Putamen (tissue), 1 donor: ENCODE results near the gene CELF4.
"Not testable (repeated sequence)": the region's sequence is repeated elsewhere in the genome, so short reads cannot be mapped to it uniquely, and the experiment has no call there.

Experiments used
- DNase-seq: peaks from one replicate; pipeline ENCODE4 v3.0.0-alpha.2; 2016; ENCODE audit warnings: low spot score

Gene CELF4

GRCh38 chr18:37390687-37391086 is 174.9 kb downstream of the CELF4 start:
- DNase-seq: no peak

GRCh38 chr18:37389684-37390368 is 175.8 kb downstream of the CELF4 start:
- DNase-seq: no peak

- no peak for DNase-seq
Measured at GRCh38 chr18:37389041-37389440, 176.6 kb downstream of the CELF4 start.

GRCh38 chr18:37388413-37388812 is 177.2 kb downstream of the CELF4 start:
- no peak for DNase-seq

- DNase-seq: peak; percentile 59
Measured at GRCh38 chr18:37385846-37386778, 179.5 kb downstream of the CELF4 start.

GRCh38 chr18:37383846-37384595 is 181.6 kb downstream of the CELF4 start:
- no peak for DNase-seq

- no peak for DNase-seq
Measured at GRCh38 chr18:37383036-37383785, 182.4 kb downstream of the CELF4 start.

- no peak for DNase-seq
Measured at GRCh38 chr18:37381554-37381953, 184.0 kb downstream of the CELF4 start.

GRCh38 chr18:37380546-37381110 is 185.0 kb downstream of the CELF4 start:
- DNase-seq: no peak

- no peak for DNase-seq
Measured at GRCh38 chr18:37378336-37379010, 187.1 kb downstream of the CELF4 start.

GRCh38 chr18:37375181-37375580 is 190.4 kb downstream of the CELF4 start:
- DNase-seq: no peak

- no peak for DNase-seq
Measured at GRCh38 chr18:37368110-37368954, 197.3 kb downstream of the CELF4 start.

- DNase-seq: no peak
Measured at GRCh38 chr18:37364237-37364636, 201.4 kb downstream of the CELF4 start.

- DNase-seq: no peak
Measured at GRCh38 chr18:37362158-37362890, 203.3 kb downstream of the CELF4 start.

- no peak for DNase-seq
Measured at GRCh38 chr18:37361335-37362157, 204.1 kb downstream of the CELF4 start.

GRCh38 chr18:37358061-37358460 is 207.5 kb downstream of the CELF4 start:
- DNase-seq: not testable (repeated sequence)

- DNase-seq: no peak
Measured at GRCh38 chr18:37355772-37356171, 209.8 kb downstream of the CELF4 start.

- DNase-seq: no peak
Measured at GRCh38 chr18:37351110-37351509, 214.5 kb downstream of the CELF4 start.
